Measurements from ENCODE around the gene KCNA1. TPM values are rescaled to one million over a fixed set of nuclear protein-coding genes. Genes with fewer than 3 reads are reported as not detected.

Gene KCNA1
- total and polyA plus RNA-seq, 2 of the 4 experiments (the other 2 are of a cell fraction): not detected

DNA sequence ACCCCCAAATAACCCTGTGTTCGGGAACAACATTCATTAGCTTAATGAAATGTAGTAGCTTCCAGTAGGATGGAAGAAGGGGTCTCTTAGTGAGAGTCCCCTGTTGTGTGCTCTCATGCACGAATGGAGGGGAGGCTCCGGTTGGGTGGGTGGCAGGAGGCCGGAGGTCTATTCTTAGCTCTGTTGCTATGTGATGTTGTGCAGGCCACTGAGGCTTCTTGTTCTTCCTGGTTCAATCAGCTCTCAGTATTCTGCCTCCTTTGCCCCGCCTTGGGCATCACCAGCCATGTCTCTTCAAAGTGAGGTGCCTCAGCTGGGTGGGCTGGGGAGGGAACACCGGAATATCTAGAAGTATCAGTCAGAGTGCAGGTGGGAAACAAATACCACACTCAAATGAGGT lies 50.8 kb downstream of the KCNA1 start:
- Histone ChIP-seq H3K4me2 (ENCODE audit: low read depth, low read length) (no peak overlapping the region), H3K14ac (replicated peaks; ENCODE audit: low read depth, low read length) (no peak overlapping the region), H3K27me3 (ENCODE audit: control insufficient read depth, insufficient read depth, low read length) (peaks cover 9% of the 10 kb centered on the region), H2BK15ac (ENCODE audit: low read depth, low read length) (no peak overlapping the region), H3K56ac (ENCODE audit: extremely low read depth, insufficient read depth, low read length) (no peak overlapping the region), H4K20me1 (ENCODE audit: insufficient read depth, low read length) (no peaks in the 10 kb centered on the region), H2AK9ac (replicated peaks; ENCODE audit: low read depth, low read length, poor library complexity) (no peak overlapping the region), H2AFZ (replicated peaks; ENCODE audit: low read length, poor library complexity) (no peak overlapping the region), H3K9me3 (ENCODE audit: control insufficient read depth, insufficient read depth, low read length) (no peaks in the 10 kb centered on the region), H3K18ac (ENCODE audit: low read depth, low read length) (no peak overlapping the region), H3K36me3 (ENCODE audit: control insufficient read depth, insufficient read depth, low read length) (no peaks in the 10 kb centered on the region), H2BK120ac (ENCODE audit: low read depth, low read length) (no peak overlapping the region), H3K9ac (ENCODE audit: low read depth, low read length) (no peak overlapping the region), H3K79me1 (ENCODE audit: low read depth in 1 of 2, low read length in 2 of 2) (no peaks in the 10 kb centered on the region), H3K27ac (ENCODE audit: insufficient read depth, low read length) (no peak overlapping the region), H2BK20ac (ENCODE audit: low read depth, low read length) (no peak overlapping the region), H2BK5ac (ENCODE audit: low read depth, low read length, poor library complexity, severe bottlenecking) (no peak overlapping the region), H4K91ac (ENCODE audit: insufficient read depth, low read depth, low read length) (no peak overlapping the region), H4K8ac (ENCODE audit: low read depth in 2 of 2, low read length in 2 of 2) (no peak overlapping the region), H3K4ac (ENCODE audit: low read depth, low read length) (no peak overlapping the region), H3K9me1 (ENCODE audit: insufficient read depth, low read length) (no peaks in the 10 kb centered on the region), H4K5ac (ENCODE audit: low read depth, low read length) (no peak overlapping the region), H3K4me1 (ENCODE audit: control insufficient read depth, insufficient read depth, low read length) (no peaks in the 10 kb centered on the region), H3K4me3 (ENCODE audit: insufficient read depth, low read depth, low read length) (no peak overlapping the region), H2AK5ac (ENCODE audit: low read depth, low read length) (no peak overlapping the region), H3K23ac (ENCODE audit: low read depth, low read length) (no peak overlapping the region)
- BruUV-seq (replicated peaks): no TSS peak
- no peak for DNase-seq
- CTCF ChIA-PET: interaction anchor here (1.2 kb wide), 1 partner anchor 15 kb away, joined by 3 read pairs; no protein-coding TSS in a partner anchor
- in situ Hi-C loops (cut with MboI; ENCODE audit: low sequenced_read_pairs) (no loop called here), dilution Hi-C loops (cut with HindIII; ENCODE audit: low sequenced_read_pairs, unreplicated experiment) (no loop called here), intact Hi-C loops (cut with micrococcal nuclease) (no loop called here)
- TF ChIP-seq MAFK (IDR thresholded peaks at IDR 0.05; ENCODE audit: low read depth, low read length) (no peak), SMC3 (IDR thresholded peaks at IDR 0.05; ENCODE audit: low read depth, low read length) (no peak), RCOR1 (IDR thresholded peaks at IDR 0.05; ENCODE audit: insufficient replicate concordance, low read length) (no peak), CEBPB (IDR thresholded peaks at IDR 0.05; ENCODE audit: low read depth, low read length) (no peak), RFX5 (IDR thresholded peaks at IDR 0.05; ENCODE audit: low read depth, low read length) (no peak)
- TF ChIP-seq, protein P1, sequence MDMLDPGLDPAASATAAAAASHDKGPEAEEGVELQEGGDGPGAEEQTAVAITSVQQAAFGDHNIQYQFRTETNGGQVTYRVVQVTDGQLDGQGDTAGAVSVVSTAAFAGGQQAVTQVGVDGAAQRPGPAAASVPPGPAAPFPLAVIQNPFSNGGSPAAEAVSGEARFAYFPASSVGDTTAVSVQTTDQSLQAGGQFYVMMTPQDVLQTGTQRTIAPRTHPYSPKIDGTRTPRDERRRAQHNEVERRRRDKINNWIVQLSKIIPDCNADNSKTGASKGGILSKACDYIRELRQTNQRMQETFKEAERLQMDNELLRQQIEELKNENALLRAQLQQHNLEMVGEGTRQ (IDR thresholded peaks at IDR 0.05; ENCODE audit: low read depth, low read length): no peak
- TF ChIP-seq, protein P2, sequence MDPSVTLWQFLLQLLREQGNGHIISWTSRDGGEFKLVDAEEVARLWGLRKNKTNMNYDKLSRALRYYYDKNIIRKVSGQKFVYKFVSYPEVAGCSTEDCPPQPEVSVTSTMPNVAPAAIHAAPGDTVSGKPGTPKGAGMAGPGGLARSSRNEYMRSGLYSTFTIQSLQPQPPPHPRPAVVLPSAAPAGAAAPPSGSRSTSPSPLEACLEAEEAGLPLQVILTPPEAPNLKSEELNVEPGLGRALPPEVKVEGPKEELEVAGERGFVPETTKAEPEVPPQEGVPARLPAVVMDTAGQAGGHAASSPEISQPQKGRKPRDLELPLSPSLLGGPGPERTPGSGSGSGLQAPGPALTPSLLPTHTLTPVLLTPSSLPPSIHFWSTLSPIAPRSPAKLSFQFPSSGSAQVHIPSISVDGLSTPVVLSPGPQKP (IDR thresholded peaks at IDR 0.05; ENCODE audit: borderline replicate concordance, low read depth, low read length): no peak
- TF ChIP-seq, protein P3, sequence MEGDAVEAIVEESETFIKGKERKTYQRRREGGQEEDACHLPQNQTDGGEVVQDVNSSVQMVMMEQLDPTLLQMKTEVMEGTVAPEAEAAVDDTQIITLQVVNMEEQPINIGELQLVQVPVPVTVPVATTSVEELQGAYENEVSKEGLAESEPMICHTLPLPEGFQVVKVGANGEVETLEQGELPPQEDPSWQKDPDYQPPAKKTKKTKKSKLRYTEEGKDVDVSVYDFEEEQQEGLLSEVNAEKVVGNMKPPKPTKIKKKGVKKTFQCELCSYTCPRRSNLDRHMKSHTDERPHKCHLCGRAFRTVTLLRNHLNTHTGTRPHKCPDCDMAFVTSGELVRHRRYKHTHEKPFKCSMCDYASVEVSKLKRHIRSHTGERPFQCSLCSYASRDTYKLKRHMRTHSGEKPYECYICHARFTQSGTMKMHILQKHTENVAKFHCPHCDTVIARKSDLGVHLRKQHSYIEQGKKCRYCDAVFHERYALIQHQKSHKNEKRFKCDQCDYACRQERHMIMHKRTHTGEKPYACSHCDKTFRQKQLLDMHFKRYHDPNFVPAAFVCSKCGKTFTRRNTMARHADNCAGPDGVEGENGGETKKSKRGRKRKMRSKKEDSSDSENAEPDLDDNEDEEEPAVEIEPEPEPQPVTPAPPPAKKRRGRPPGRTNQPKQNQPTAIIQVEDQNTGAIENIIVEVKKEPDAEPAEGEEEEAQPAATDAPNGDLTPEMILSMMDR (conservative IDR thresholded peaks at IDR 0.05; ENCODE audit: low read depth, low read length): no peak
- POLR2A ChIA-PET (ENCODE audit: unreplicated experiment): no interaction called here
- no peak for ATAC-seq (ENCODE audit: low read depth)
- 0% methylated on average over 1 of the region's 6 CpGs; no CpG with 5 or more reads in 1 of the 2 experiments for WGBS, 2 experiments (ENCODE audit: extremely low coverage in 2 of 2, insufficient read length in 1 of 2)

All from IMR-90 (cell line).